Measurements from ENCODE around the gene CCDC158.
"Not testable (repeated sequence)": the region's sequence is repeated elsewhere in the genome, so short reads cannot be mapped to it uniquely, and the experiment has no call there.

CCDC158 gene

GRCh38 chr4:76364763-76365162, 56.2 kb downstream of the CCDC158 start:
- DNase-seq: no peak

- no peak for DNase-seq
These were observed 57.2 kb downstream of the CCDC158 start for GRCh38 chr4:76363556-76364290.

GRCh38 chr4:76361689-76362412, 59.1 kb downstream of the CCDC158 start:
- DNase-seq: no peak

GRCh38 chr4:76359881-76360466, 61.0 kb downstream of the CCDC158 start:
- not testable (repeated sequence) for DNase-seq

- no peak for DNase-seq
These were observed 63.0 kb downstream of the CCDC158 start for GRCh38 chr4:76357981-76358380.

- DNase-seq: peak; percentile 14
These were observed 66.1 kb downstream of the CCDC158 start for GRCh38 chr4:76354517-76355473.

- no peak for DNase-seq
These were observed 78.1 kb downstream of the CCDC158 start for GRCh38 chr4:76342803-76343202.

- DNase-seq: no peak
These were observed 78.8 kb downstream of the CCDC158 start for GRCh38 chr4:76342191-76342590.

GRCh38 chr4:76341063-76341462, 79.9 kb downstream of the CCDC158 start:
- DNase-seq: no peak

GRCh38 chr4:76339364-76339763, 81.6 kb downstream of the CCDC158 start:
- no peak for DNase-seq

GRCh38 chr4:76334885-76335284, 86.1 kb downstream of the CCDC158 start:
- DNase-seq: no peak

GRCh38 chr4:76326515-76326914, 94.4 kb downstream of the CCDC158 start:
- no peak for DNase-seq

GRCh38 chr4:76325072-76325471, 95.9 kb downstream of the CCDC158 start:
- DNase-seq: no peak

- DNase-seq: no peak
These were observed 98.7 kb downstream of the CCDC158 start for GRCh38 chr4:76322236-76322635.

GRCh38 chr4:76316131-76316530, 104.8 kb downstream of the CCDC158 start:
- DNase-seq: no peak

- DNase-seq: no peak
These were observed 105.5 kb downstream of the CCDC158 start for GRCh38 chr4:76315267-76315918.

- no peak for DNase-seq
These were observed 107.4 kb downstream of the CCDC158 start for GRCh38 chr4:76313547-76313946.

GRCh38 chr4:76312457-76312856, 108.5 kb downstream of the CCDC158 start:
- DNase-seq: no peak

- no peak for DNase-seq
These were observed 109.0 kb downstream of the CCDC158 start for GRCh38 chr4:76311896-76312331.

GRCh38 chr4:76310683-76311082, 110.3 kb downstream of the CCDC158 start:
- no peak for DNase-seq

GRCh38 chr4:76309939-76310550, 110.9 kb downstream of the CCDC158 start:
- no peak for DNase-seq

- DNase-seq: no peak
These were observed 112.4 kb downstream of the CCDC158 start for GRCh38 chr4:76308548-76308947.

All from CD4-positive, alpha-beta T cell treated with Interleukin-17A for 4 hours (primary cell).